Lower leg skin (tissue), 4 donors: ENCODE data around the gene PMVK. TPM values are rescaled to one million over a fixed set of nuclear protein-coding genes. Genes with fewer than 3 reads are reported as not detected.
A peak's percentile ranks its signal among the peaks of the same experiment; 100 is the strongest.
"Not testable (repeated sequence)": the region's sequence is repeated elsewhere in the genome, so short reads cannot be mapped to it uniquely, and the experiment has no call there.

Experiments used
- DNase-seq, 2 donors: peaks; one replicate each; pipeline ENCODE4 v3.0.0-alpha.2; 2019; ENCODE audit warnings: low spot score in 2 of 2
- H3K4me3 ChIP-seq: fragments of 200-600 bp; sonication (generic); 2 replicates; pipeline ENCODE4 v1.5.1; 2017; ENCODE audit warnings: mild to moderate bottlenecking, low read depth; ENCODE audit not compliant: poor library complexity, severe bottlenecking
- POLR2A ChIP-seq, 2 donors: fragments of 450-650 bp; IDR thresholded peaks; one replicate each; pipeline ENCODE4 v1.6.1; 2016 to 2017; ENCODE audit warnings: antibody characterized with exemption in 2 of 2, mild to moderate bottlenecking in 1 of 2, moderate library complexity in 1 of 2
- WGBS, 2 donors: methylation state at CpG; one replicate each; pipeline ENCODE4 v1.1.5; 2018; 5-methylcytosine and 5-hydroxymethylcytosine counted together
- intact Hi-C: fragments of 100-400 bp; cut with DNase I; formaldehyde crosslinking; loops from one replicate; pipeline ENCODE4 v1.15.0; 2023; ENCODE audit warnings: low total_unique reads
- total RNA-seq, 4 donors: library from RNA; depleted of rRNA; stranded (reverse); fragments of >200 nt; gene quantifications; one replicate each; pipeline ENCODE4 v1.1.0, GENCODE V29; 2016
- TF ChIP-seq, protein P1 (sequence below), 3 donors: fragments of 450-650 bp; IDR thresholded peaks; one replicate each; pipeline ENCODE4 v1.5.1; 2016; ENCODE audit warnings: antibody characterized with exemption in 3 of 3, mild to moderate bottlenecking in 3 of 3, moderate library complexity in 2 of 3

Gene PMVK
- total RNA-seq: 10 to 100 TPM; 20.6 to 37.0 (median 33.3) TPM

DNA sequence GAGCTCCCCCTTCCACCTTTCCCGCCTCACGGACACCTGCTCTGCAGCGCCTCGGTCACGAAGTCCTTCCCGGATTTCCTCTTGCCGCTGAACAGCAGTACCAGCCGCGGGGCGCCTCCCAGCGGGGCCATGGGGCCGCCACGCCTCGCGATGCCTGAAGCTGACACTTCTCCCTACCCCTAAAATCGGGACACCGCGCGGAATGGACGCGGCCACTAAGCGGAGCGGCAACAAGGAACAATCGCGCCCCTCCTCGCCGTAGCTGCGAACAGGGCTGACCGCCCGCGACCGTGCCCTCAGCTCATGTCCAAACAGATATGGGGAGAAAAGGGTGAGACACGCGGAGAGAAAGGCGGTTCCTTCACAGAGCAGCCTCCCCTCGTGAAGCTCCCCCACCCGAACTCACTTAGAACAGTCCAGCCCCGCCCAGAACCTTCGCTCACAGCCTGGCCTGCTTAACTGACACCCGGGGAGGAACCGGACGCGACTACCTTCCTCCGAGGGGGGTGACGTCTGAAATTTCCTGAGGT, at the start of gene PMVK:
Gene PMVK (minus strand): TSS at position 165 of the 530 bp plus-strand sequence. CDS start 34 bp downstream, at position 131.
- peak; percentile 95 to 99 for DNase-seq
- TF ChIP-seq, protein P1, sequence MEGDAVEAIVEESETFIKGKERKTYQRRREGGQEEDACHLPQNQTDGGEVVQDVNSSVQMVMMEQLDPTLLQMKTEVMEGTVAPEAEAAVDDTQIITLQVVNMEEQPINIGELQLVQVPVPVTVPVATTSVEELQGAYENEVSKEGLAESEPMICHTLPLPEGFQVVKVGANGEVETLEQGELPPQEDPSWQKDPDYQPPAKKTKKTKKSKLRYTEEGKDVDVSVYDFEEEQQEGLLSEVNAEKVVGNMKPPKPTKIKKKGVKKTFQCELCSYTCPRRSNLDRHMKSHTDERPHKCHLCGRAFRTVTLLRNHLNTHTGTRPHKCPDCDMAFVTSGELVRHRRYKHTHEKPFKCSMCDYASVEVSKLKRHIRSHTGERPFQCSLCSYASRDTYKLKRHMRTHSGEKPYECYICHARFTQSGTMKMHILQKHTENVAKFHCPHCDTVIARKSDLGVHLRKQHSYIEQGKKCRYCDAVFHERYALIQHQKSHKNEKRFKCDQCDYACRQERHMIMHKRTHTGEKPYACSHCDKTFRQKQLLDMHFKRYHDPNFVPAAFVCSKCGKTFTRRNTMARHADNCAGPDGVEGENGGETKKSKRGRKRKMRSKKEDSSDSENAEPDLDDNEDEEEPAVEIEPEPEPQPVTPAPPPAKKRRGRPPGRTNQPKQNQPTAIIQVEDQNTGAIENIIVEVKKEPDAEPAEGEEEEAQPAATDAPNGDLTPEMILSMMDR (IDR thresholded peaks at IDR 0.05): peak in 1 of 3 donors; percentile 29
- no peak for TF ChIP-seq POLR2A (IDR thresholded peaks at IDR 0.05)
- H3K4me3 ChIP-seq: peak within 1 kb of the TSS; percentile 67
- intact Hi-C loops: no loop called here
- WGBS, 2 donors: 0 to 1% methylated on average over 43 to 45 of the region's 45 CpGs

DNA sequence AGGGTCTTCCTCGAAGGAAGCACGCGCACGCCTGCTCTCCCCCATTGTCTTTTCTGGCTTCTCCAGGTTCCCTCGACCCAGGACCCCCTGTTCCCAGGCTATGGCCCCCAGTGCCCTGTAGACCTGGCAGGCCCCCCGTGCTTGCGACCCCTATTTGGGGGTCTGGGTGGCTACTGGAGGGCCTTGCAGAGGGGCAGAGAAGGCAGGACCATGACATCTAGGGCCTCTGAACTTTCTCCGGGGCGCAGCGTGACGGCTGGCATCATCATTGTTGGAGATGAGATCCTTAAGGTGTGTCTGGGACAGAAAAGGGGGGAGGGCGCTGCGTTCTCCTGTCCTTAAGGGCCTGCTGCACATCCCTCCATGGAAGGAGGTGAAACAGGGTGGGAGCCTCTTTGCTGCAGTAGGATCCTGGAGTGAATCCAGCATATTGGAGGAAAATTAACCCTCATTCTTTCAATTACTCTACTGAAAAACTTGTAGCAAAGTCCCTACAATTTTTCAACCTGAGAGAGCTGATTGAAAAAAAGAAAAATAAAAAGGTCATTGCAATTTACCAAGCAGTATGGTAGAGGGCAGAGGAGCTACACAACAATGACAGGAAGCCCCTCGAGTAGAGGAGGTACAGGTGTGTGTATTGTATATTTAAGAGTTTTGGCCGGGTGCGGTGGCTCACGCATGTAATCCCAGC, 47.4 kb upstream of the PMVK start:
- DNase-seq: no peak
- TF ChIP-seq, protein P1 (IDR thresholded peaks at IDR 0.05): no peak
- no peak for TF ChIP-seq POLR2A (IDR thresholded peaks at IDR 0.05)
- WGBS, 2 donors: 10% methylated on average over 17 of the region's 17 CpGs
- H3K4me3 ChIP-seq: peak overlapping the region; percentile 66
- intact Hi-C loops: no loop called here

DNA sequence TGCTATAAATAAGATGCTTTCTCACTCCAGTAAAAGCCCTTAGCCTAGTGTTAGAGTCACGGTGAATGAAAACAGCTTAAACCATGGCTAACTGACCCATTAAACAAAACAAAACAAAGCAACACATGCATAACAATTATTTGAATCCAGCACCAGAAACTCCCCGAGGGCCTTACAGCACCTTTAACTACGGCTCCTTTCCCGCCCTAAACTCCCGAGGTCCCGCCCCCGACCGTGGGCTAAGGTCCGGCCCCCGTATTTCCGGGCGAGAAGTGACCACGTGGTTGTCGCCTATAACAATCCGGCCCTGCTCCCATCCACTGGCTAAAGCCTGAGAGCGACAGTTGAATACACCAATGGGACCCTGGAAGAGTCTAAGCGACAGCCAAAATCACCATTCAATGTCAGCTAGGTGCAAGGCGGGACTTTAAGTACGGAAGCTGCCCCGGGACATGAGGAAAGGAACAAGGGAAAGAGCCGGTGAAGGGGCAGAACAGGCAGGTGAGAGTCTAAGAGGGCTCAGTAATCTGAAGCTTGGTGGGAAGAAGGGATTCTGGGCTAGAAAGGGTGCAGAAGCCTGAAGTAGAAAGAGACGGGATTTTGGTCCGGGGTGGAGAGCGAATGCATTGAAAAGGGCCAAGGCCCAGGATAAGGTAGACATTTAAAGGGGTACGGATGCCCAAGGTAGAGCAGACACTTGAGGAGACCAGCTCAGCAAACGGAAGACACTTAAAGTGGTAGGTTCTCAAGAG, 46.6 kb upstream of the PMVK start, which contains the start of gene FLAD1:
Gene FLAD1 (plus strand): TSS at position 448 of the 752 bp plus-strand sequence. CDS start 351 bp downstream, outside the sequence.
- TF ChIP-seq, protein P1 (IDR thresholded peaks at IDR 0.05): peak in 1 of 3 donors; percentile 44
- TF ChIP-seq POLR2A (IDR thresholded peaks at IDR 0.05): no peak
- 1 to 2% methylated on average over 26 of the region's 26 CpGs for WGBS, 2 donors
- intact Hi-C loops: no loop called here
- DNase-seq: peak; percentile 99 to 100
- H3K4me3 ChIP-seq: peak within 1 kb of the TSS; percentile 66

DNA sequence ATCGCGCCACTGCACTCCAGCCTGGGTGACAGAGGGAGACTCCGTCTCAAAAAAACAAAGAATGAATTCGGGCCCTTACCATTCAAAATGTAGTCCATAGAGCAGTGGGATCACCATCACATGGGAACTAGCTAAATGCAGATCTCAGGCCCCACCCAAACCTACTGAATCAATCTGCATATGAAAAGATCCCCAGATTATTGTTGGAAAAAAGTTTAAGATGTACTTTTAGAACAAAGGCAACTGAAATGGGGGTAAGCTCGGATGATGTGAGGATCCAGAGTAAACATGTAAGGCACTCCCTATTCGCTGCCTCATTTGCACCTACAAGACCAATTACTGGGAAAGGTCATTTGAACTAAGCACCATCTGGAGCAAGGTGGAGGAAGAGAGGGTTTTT, 45.8 kb upstream of the PMVK start:
- 66 to 71% methylated on average over 6 of the region's 6 CpGs for WGBS, 2 donors
- no peak overlapping the region for H3K4me3 ChIP-seq
- no peak for DNase-seq
- TF ChIP-seq POLR2A (IDR thresholded peaks at IDR 0.05): no peak
- TF ChIP-seq, protein P1 (IDR thresholded peaks at IDR 0.05): no peak
- intact Hi-C loops: no loop called here

DNA sequence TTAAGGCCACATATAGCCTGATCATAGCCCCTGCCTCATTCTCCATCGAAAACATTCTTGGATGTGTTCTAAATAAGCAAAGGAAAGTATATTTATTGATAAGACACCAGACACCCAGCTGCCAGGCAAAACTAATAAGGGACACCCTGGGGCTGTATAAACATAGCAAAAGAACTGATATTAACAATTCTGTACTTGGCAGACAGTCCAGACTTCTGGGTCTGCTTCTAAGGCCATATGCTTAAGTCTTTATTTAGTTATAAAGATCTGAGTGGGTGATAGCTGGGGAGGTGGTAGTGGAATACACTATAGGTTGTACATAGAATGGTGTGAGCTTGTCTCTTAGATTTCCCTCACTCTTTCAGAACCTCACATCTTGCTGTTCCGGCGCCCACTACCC, 41.8 kb upstream of the PMVK start:
- intact Hi-C loops: no loop called here
- no peak for TF ChIP-seq POLR2A (IDR thresholded peaks at IDR 0.05)

DNA sequence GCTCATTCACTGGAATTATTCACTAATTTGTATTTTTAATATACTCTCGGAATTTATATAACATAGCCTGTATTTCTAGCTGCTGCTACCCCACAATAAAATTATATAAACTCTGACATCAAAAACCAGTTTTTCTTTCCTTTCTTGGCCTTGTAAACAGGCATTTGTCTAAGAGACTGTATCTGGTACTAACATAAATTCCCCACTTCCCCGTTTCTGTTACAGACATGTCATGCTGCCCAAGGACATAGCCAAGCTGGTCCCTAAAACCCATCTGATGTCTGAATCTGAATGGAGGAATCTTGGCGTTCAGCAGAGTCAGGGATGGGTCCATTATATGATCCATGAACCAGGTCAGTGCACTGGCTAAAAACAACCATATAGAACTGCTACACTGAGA, 41.2 kb upstream of the PMVK start:
- intact Hi-C loops: not testable (repeated sequence)

More for the DNA sequence above, 41.8 kb upstream of the PMVK start:
- WGBS, 2 donors: 92 to 93% methylated on average over 3 of the region's 3 CpGs
- H3K4me3 ChIP-seq: no peak overlapping the region
- no peak for DNase-seq

More for the DNA sequence above, 41.2 kb upstream of the PMVK start:
- H3K4me3 ChIP-seq, DNase-seq: not testable (repeated sequence)
- WGBS, 2 donors: 76 to 77% methylated on average over 3 of the region's 3 CpGs
